Smooth muscle cell (in vitro differentiated cells): ENCODE data around the gene CACNB2. TPM values are rescaled to one million over a fixed set of nuclear protein-coding genes. Genes with fewer than 3 reads are reported as not detected.
A peak's percentile ranks its signal among the peaks of the same experiment; 100 is the strongest.

Experiments used
- DNase-seq: peaks from one replicate; lab custom pipeline; 2025; ENCODE audit not compliant: unreplicated experiment; lab: John Stamatoyannopoulos, UW
- H2AFZ ChIP-seq: fragments of 200-600 bp; sonication (generic); 2 replicates; pipeline ENCODE4 v1.6.0; 2016; ENCODE audit warnings: antibody characterized with exemption, low read depth, mild to moderate bottlenecking
- H3F3A ChIP-seq: fragments of 200-600 bp; sonication (generic); 2 replicates; pipeline ENCODE4 v1.6.0; 2017; ENCODE audit warnings: antibody characterized with exemption, low read depth
- H3K27ac ChIP-seq: fragments of 200-600 bp; sonication (generic); 2 replicates; pipeline ENCODE4 v1.5.1; 2016; ENCODE audit warnings: low read depth, mild to moderate bottlenecking
- H3K27me3 ChIP-seq: fragments of 200-600 bp; sonication (generic); 2 replicates; pipeline ENCODE4 v1.6.1; 2016; ENCODE audit warnings: low read depth, mild to moderate bottlenecking
- H3K36me3 ChIP-seq: fragments of 200-600 bp; sonication (generic); 2 replicates; pipeline ENCODE4 v1.5.1; 2016; ENCODE audit warnings: low read depth
- H3K4me1 ChIP-seq: fragments of 200-600 bp; sonication (generic); 2 replicates; pipeline ENCODE4 v1.5.1; 2016; ENCODE audit warnings: low read depth
- H3K4me2 ChIP-seq: fragments of 200-600 bp; sonication (generic); 2 replicates; pipeline ENCODE4 v1.6.0; 2016; ENCODE audit warnings: mild to moderate bottlenecking
- H3K4me3 ChIP-seq: fragments of 200-600 bp; sonication (generic); 2 replicates; pipeline ENCODE4 v1.5.1; 2016; ENCODE audit warnings: mild to moderate bottlenecking
- H3K79me2 ChIP-seq: fragments of 200-600 bp; sonication (generic); 2 replicates; pipeline ENCODE4 v1.6.0; 2016; ENCODE audit warnings: low read depth, mild to moderate bottlenecking
- H3K9ac ChIP-seq: fragments of 200-600 bp; sonication (generic); 2 replicates; pipeline ENCODE4 v1.6.0; 2016; ENCODE audit warnings: low read depth
- H3K9me3 ChIP-seq: fragments of 200-600 bp; sonication (generic); replicated peaks from 2 replicates; pipeline ENCODE4 v1.5.1; 2016; ENCODE audit warnings: low read depth
- H4K20me1 ChIP-seq: fragments of 200-600 bp; sonication (generic); 2 replicates; pipeline ENCODE4 v1.6.0; 2016; ENCODE audit warnings: low read depth
- CTCF ChIP-seq: fragments of 200-600 bp; sonication (generic); IDR thresholded peaks from 2 replicates; pipeline ENCODE4 v1.5.1; 2017; ENCODE audit warnings: borderline replicate concordance, mild to moderate bottlenecking, antibody characterized with exemption; ENCODE audit not compliant: insufficient read depth, poor library complexity, severe bottlenecking
- WGBS: methylation state at CpG from one replicate; pipeline ENCODE4 v1.1.7; 2016; ENCODE audit warnings: low lambda C conversion rate; 5-methylcytosine and 5-hydroxymethylcytosine counted together
- polyA plus RNA-seq: library from polyadenylated mRNA; unstranded; fragments of >200 nt; fragmentation: Nextera tagmentation; extraction: Ambion mirVana; gene quantifications from 2 replicates; pipeline ENCODE4 v1.2.1, GENCODE V29; 2016
- total RNA-seq: library from RNA; depleted of rRNA; stranded (reverse); fragments of >200 nt; gene quantifications from 2 replicates; pipeline ENCODE4 v1.2.3, GENCODE V29; 2014

The CACNB2 gene
- total RNA-seq = 0.04 TPM in 1 of 2 replicates, not detected in the other
- polyA plus RNA-seq = 1.1 and 1.3 TPM in 2 replicates

- Histone ChIP-seq H3K4me1 (peaks cover 6% of the 10 kb centered on the region), H3K9ac (no peak within 1 kb of the TSS), H3F3A (no peaks in the 10 kb centered on the region), H3K27ac (no peak within 1 kb of the TSS), H4K20me1 (no peaks in the 10 kb centered on the region), H3K79me2 (no peaks in the 10 kb centered on the region), H3K36me3 (no peaks in the 10 kb centered on the region), H3K4me2 (peak within 1 kb of the TSS; percentile 94), H3K4me3 (peak within 1 kb of the TSS; percentile 62), H3K9me3 (no peaks in the 10 kb centered on the region), H2AFZ (peak within 1 kb of the TSS; percentile 75), H3K27me3 (peaks cover 70% of the 10 kb centered on the region)
- peak; percentile 18 for DNase-seq
- no peak for TF ChIP-seq CTCF
- WGBS = 1% methylated on average over 10 of the region's 100 CpGs
These were observed at the start of gene CACNB2 for GRCh38 chr10:18140149-18140956. Gene CACNB2, plus strand, starts transcription at chr10:18140424.

GRCh38 chr10:18094332-18094731 is 45.9 kb upstream of the CACNB2 start:
- WGBS = 94% methylated on average over 4 of the region's 4 CpGs
- Histone ChIP-seq H3K4me3 (no peak overlapping the region), H3F3A (no peaks in the 10 kb centered on the region), H3K27me3 (peaks cover 2% of the 10 kb centered on the region), H3K79me2 (no peaks in the 10 kb centered on the region), H3K36me3 (no peaks in the 10 kb centered on the region), H3K27ac (no peak overlapping the region), H2AFZ (no peak overlapping the region), H3K9me3 (no peaks in the 10 kb centered on the region), H4K20me1 (no peaks in the 10 kb centered on the region), H3K4me1 (no peaks in the 10 kb centered on the region), H3K9ac (no peak overlapping the region), H3K4me2 (no peak overlapping the region)
- no peak for DNase-seq
- no peak for TF ChIP-seq CTCF

GRCh38 chr10:18094793-18095192 is 45.4 kb upstream of the CACNB2 start:
- peaks cover 7% of the 10 kb centered on the region for H3K27me3 ChIP-seq
- H3F3A ChIP-seq = no peaks in the 10 kb centered on the region
- no peak overlapping the region for H3K9ac ChIP-seq
- no peak overlapping the region for H3K4me2 ChIP-seq
- H3K27ac ChIP-seq = no peak overlapping the region
- no peak overlapping the region for H2AFZ ChIP-seq
- DNase-seq = no peak
- no peaks in the 10 kb centered on the region for H3K79me2 ChIP-seq
- WGBS = 98% methylated on average over 2 of the region's 2 CpGs
- no peaks in the 10 kb centered on the region for H3K36me3 ChIP-seq
- no peaks in the 10 kb centered on the region for H3K9me3 ChIP-seq
- H3K4me1 ChIP-seq = no peaks in the 10 kb centered on the region
- no peak overlapping the region for H3K4me3 ChIP-seq
- no peak for TF ChIP-seq CTCF
- H4K20me1 ChIP-seq = no peaks in the 10 kb centered on the region

- Histone ChIP-seq H3K27me3 (peaks cover 22% of the 10 kb centered on the region), H2AFZ (no peak overlapping the region), H3K9me3 (no peaks in the 10 kb centered on the region), H3K4me1 (no peaks in the 10 kb centered on the region), H3K4me3 (no peak overlapping the region), H3K79me2 (no peaks in the 10 kb centered on the region), H3K27ac (no peak overlapping the region), H4K20me1 (no peaks in the 10 kb centered on the region), H3K9ac (no peak overlapping the region), H3K36me3 (no peaks in the 10 kb centered on the region), H3K4me2 (no peak overlapping the region), H3F3A (no peaks in the 10 kb centered on the region)
- no peak for TF ChIP-seq CTCF
- 82% methylated on average over 2 of the region's 2 CpGs for WGBS
- DNase-seq = no peak
These were observed 42.7 kb upstream of the CACNB2 start for GRCh38 chr10:18097524-18097923.
